Measurements from ENCODE around the gene TRIM26. TPM values are rescaled to one million over a fixed set of nuclear protein-coding genes. Genes with fewer than 3 reads are reported as not detected.

TRIM26 gene
- total RNA-seq, 4 donors from 2014 or later: 14.9 to 38.1 (median 30.0) TPM

DNA sequence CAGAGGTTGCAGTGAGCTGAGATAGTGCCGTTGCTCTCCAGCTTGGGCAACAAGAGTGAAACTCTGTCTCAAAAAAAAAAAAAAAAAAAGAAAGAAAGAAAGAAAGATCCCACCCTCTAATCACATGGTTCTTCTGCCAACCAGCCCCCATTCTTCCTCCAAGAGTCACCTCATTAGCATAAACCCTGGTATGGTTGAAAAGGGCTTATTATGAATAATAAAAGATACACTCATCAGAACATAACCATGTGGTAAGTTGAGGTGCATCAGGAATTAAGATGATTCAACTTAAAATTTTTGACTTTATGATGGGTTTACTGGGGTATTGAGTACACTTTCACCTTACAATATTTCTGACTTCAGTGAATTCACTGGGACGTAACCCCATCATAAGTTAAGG is 78.1 kb downstream of the TRIM26 start:
- intact Hi-C loops (cut with DNase I; ENCODE audit: low total_unique reads): no loop called here

More for the DNA sequence above, 78.1 kb downstream of the TRIM26 start:
- H3K36me3 ChIP-seq: no peaks in the 10 kb centered on the region
- H3K9me3 ChIP-seq: no peaks in the 10 kb centered on the region
- DNase-seq: no peak
- no peaks in the 10 kb centered on the region for H3K4me1 ChIP-seq
- no peak overlapping the region for H3K27ac ChIP-seq
- TF ChIP-seq, protein P1, sequence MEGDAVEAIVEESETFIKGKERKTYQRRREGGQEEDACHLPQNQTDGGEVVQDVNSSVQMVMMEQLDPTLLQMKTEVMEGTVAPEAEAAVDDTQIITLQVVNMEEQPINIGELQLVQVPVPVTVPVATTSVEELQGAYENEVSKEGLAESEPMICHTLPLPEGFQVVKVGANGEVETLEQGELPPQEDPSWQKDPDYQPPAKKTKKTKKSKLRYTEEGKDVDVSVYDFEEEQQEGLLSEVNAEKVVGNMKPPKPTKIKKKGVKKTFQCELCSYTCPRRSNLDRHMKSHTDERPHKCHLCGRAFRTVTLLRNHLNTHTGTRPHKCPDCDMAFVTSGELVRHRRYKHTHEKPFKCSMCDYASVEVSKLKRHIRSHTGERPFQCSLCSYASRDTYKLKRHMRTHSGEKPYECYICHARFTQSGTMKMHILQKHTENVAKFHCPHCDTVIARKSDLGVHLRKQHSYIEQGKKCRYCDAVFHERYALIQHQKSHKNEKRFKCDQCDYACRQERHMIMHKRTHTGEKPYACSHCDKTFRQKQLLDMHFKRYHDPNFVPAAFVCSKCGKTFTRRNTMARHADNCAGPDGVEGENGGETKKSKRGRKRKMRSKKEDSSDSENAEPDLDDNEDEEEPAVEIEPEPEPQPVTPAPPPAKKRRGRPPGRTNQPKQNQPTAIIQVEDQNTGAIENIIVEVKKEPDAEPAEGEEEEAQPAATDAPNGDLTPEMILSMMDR (IDR thresholded peaks at IDR 0.05): no peak
- TF ChIP-seq POLR2A (IDR thresholded peaks at IDR 0.05): no peak
- H3K27me3 ChIP-seq: peaks cover 0 to 3% of the 10 kb centered on the region in 2 donors
- H3K4me3 ChIP-seq: no peak overlapping the region

Other genes with a start within 250 kb of the TRIM26 start
- gene POLR1H, start 152.1 kb downstream of the TRIM26 start, total RNA-seq: 100 to 1,000 TPM in 1 of 4 donors, 10 to 100 TPM in 3; 21.2 to 121 (median 33.4) TPM
- gene PPP1R11, start 146.2 kb downstream of the TRIM26 start, total RNA-seq: 10 to 100 TPM in 3 of 4 donors, 1 to 10 TPM in 1; 7.9 to 47.9 (median 23.3) TPM
- under 1 TPM in 2 of 4 donors, not detected in 2; 0.21 to 0.83 TPM for gene RNF39, start 137.6 kb downstream of the TRIM26 start, total RNA-seq
- not detected for gene TRIM31, start 100.3 kb downstream of the TRIM26 start, total RNA-seq
- gene TRIM40, start 77.3 kb downstream of the TRIM26 start, total RNA-seq: not detected
- under 1 TPM in 1 of 4 donors, not detected in 3; 0.69 TPM for gene TRIM10, start 52.2 kb downstream of the TRIM26 start, total RNA-seq
- not detected for gene TRIM15, start 49.9 kb downstream of the TRIM26 start, total RNA-seq
- 10 to 100 TPM in 3 of 4 donors, 1 to 10 TPM in 1; 3.2 to 29.7 (median 18.7) TPM for gene TRIM39, start 113.5 kb upstream of the TRIM26 start, total RNA-seq
- 100 to 1,000 TPM in 1 of 4 donors, 10 to 100 TPM in 3; 12.9 to 220 (median 66.1) TPM for gene RPP21, start 131.8 kb upstream of the TRIM26 start, total RNA-seq